HepG2 (cell line): ENCODE results near the gene COPB2. TPM values are rescaled to one million over a fixed set of nuclear protein-coding genes. Genes with fewer than 3 reads are reported as not detected.

Source experiments
- ATAC-seq: fragments of 200-7000 bp; cut with Tn5 transposase; 3 replicates; pipeline ENCODE4 v1.9.1; 2020; ENCODE audit warnings: mild to moderate bottlenecking, moderate library complexity
- BruUV-seq: library from RNA; stranded (reverse); fragments of 400-500 nt; replicated peaks from 2 replicates; lab custom pipeline; 2021; lab: Mats Ljungman, UMichigan
- CTCF ChIA-PET: fragments of 300-600 bp; formaldehyde crosslinking; extraction: SDS; loops from one replicate; lab custom pipeline; 2021; ENCODE audit warnings: low total read pairs, inconsistent platforms, low intra/inter-chr PET ratio; lab: Yijun Ruan, JAX
- POLR2A ChIA-PET: fragments of 350-600 bp; sonication (Branson Sonifier 250); formaldehyde crosslinking; loops from one replicate; lab custom pipeline; 2020; ENCODE audit warnings: antibody characterized with exemption, inconsistent platforms; lab: Yijun Ruan, JAX
- DNase-seq: peaks from one replicate; pipeline ENCODE4 v3.0.0-alpha.2; 2015; ENCODE audit warnings: low spot score
- FAIRE-seq: peaks from 3 replicates; lab custom pipeline; 2011; peaks lifted over from hg19 to GRCh38; lab: Jason Lieb, UNC
- H2AFZ ChIP-seq: one replicate; pipeline ENCODE4 v1.6.1; 2011; ENCODE audit warnings: low read length, inconsistent platforms
- H3K27ac ChIP-seq: fragments of 300-600 bp; 3 replicates; pipeline ENCODE4 v1.8.0; 2011; ENCODE audit warnings: mixed run types, mild to moderate bottlenecking, mixed read lengths, low read length, inconsistent platforms; ENCODE audit not compliant: insufficient read depth; ENCODE audit errors: extremely low read length
- H3K27me3 ChIP-seq, 2 experiments: fragments of 200-600 bp in 1 of 2; 2 replicates in 1 of 2; 3 replicates in 1 of 2; pipeline versions ENCODE4 v1.6.0 to v1.8.0; 2011; ENCODE audit warnings: low read length in 2 of 2, mild to moderate bottlenecking in 2 of 2, moderate library complexity in 2 of 2, inconsistent platforms in 1 of 2; ENCODE audit not compliant: insufficient read depth in 2 of 2, control insufficient read depth in 1 of 2
- H3K36me3 ChIP-seq, 2 experiments: fragments of 200-600 bp in 1 of 2; replicated peaks in 1 of 2; 2 replicates in 1 of 2; 3 replicates in 1 of 2; pipeline versions ENCODE4 v1.5.1 to v1.8.0; 2011; ENCODE audit warnings: low read length in 2 of 2, inconsistent platforms in 1 of 2; ENCODE audit not compliant: insufficient read depth in 2 of 2, control insufficient read depth in 1 of 2
- H3K4me1 ChIP-seq: 2 replicates; pipeline ENCODE4 v1.5.1; 2012; ENCODE audit warnings: low read length, inconsistent platforms; ENCODE audit not compliant: insufficient read depth
- H3K4me2 ChIP-seq: 2 replicates; pipeline ENCODE4 v1.6.0; 2011; ENCODE audit warnings: low read depth, low read length, inconsistent platforms
- H3K4me3 ChIP-seq, 3 experiments: fragments of 200-600 bp in 1 of 3; sonication (generic), shearing (Covaris generic) in 1 of 3; replicated peaks in 1 of 3; 2 replicates each; pipeline ENCODE4 v1.5.1; 2011 to 2016; ENCODE audit warnings: low read length in 3 of 3, inconsistent platforms in 2 of 3, low read depth in 2 of 3, mild to moderate bottlenecking in 2 of 3, control low read depth in 1 of 3, mixed read lengths in 1 of 3; ENCODE audit not compliant: insufficient read depth in 1 of 3
- H3K79me2 ChIP-seq: one replicate; pipeline ENCODE4 v1.6.1; 2011; ENCODE audit warnings: low read length, inconsistent platforms; ENCODE audit not compliant: insufficient read depth
- H3K9ac ChIP-seq: 2 replicates; pipeline ENCODE4 v1.6.0; 2011; ENCODE audit warnings: mild to moderate bottlenecking, low read depth, low read length, inconsistent platforms; ENCODE audit not compliant: insufficient read depth
- H3K9me3 ChIP-seq: 2 replicates; pipeline ENCODE4 v1.5.1; 2012; ENCODE audit warnings: mild to moderate bottlenecking, low read length
- H4K20me1 ChIP-seq: 2 replicates; pipeline ENCODE4 v1.6.0; 2011; ENCODE audit warnings: inconsistent platforms, mild to moderate bottlenecking, low read length, moderate library complexity; ENCODE audit not compliant: insufficient read depth
- ATF7-NPFF ChIP-seq: sonication (generic); formaldehyde crosslinking; IDR thresholded peaks from 2 replicates; pipeline ENCODE4 v1.8.1; 2023; ENCODE audit warnings: mild to moderate bottlenecking, low read depth, missing genetic modification reagents, moderate library complexity
- ATRX ChIP-seq: sonication (generic); formaldehyde crosslinking; IDR thresholded peaks from 2 replicates; pipeline ENCODE4 v1.4.0; 2020; ENCODE audit warnings: missing genetic modification reagents, borderline replicate concordance
- DPF2 ChIP-seq: sonication (generic); formaldehyde crosslinking; IDR thresholded peaks from 2 replicates; pipeline ENCODE4 v1.4.0; 2020; ENCODE audit warnings: mild to moderate bottlenecking, low read depth, missing genetic modification reagents, borderline replicate concordance
- FOSL2 ChIP-seq: sonication (generic); formaldehyde crosslinking; IDR thresholded peaks from 2 replicates; pipeline ENCODE4 v1.4.0; 2020; ENCODE audit warnings: missing genetic modification reagents
- HIVEP1 ChIP-seq: sonication (generic); formaldehyde crosslinking; IDR thresholded peaks from 2 replicates; pipeline ENCODE4 v1.4.0; 2020; ENCODE audit warnings: mild to moderate bottlenecking, missing genetic modification reagents
- MEIS2 ChIP-seq: sonication (generic); formaldehyde crosslinking; IDR thresholded peaks from 2 replicates; pipeline ENCODE4 v1.9.0; 2021; ENCODE audit warnings: mild to moderate bottlenecking, missing genetic modification reagents
- RERE ChIP-seq: IDR thresholded peaks from 2 replicates; pipeline ENCODE4 v1.6.1; 2016; ENCODE audit warnings: low read depth, missing genetic modification reagents, missing compliant biosample characterization
- SMAD3 ChIP-seq: sonication (generic); formaldehyde crosslinking; IDR thresholded peaks from 2 replicates; pipeline ENCODE4 v1.4.0; 2020; ENCODE audit warnings: missing genetic modification reagents
- TRIM24 ChIP-seq: sonication (generic); formaldehyde crosslinking; IDR thresholded peaks from 2 replicates; pipeline ENCODE4 v1.8.0; 2022; ENCODE audit warnings: mild to moderate bottlenecking, missing genetic modification reagents
- ZFP82 ChIP-seq: sonication (generic); formaldehyde crosslinking; IDR thresholded peaks from 2 replicates; pipeline ENCODE4 v1.5.1; 2020; ENCODE audit warnings: mild to moderate bottlenecking, missing genetic modification reagents, borderline replicate concordance
- ZMYM2 ChIP-seq: sonication (generic); formaldehyde crosslinking; IDR thresholded peaks from 2 replicates; pipeline ENCODE4 v1.8.0; 2022; ENCODE audit warnings: mild to moderate bottlenecking, missing genetic modification reagents
- ZNF644 ChIP-seq: IDR thresholded peaks from 2 replicates; pipeline ENCODE4 v1.6.1; 2016; ENCODE audit warnings: low read depth
- WGBS: methylation state at CpG from one replicate; pipeline ENCODE4 v1.1.6; 2017; ENCODE audit warnings: low lambda C conversion rate; 5-methylcytosine and 5-hydroxymethylcytosine counted together
- in situ Hi-C: cut with HindIII; loops from 2 replicates; pipeline ENCODE4 v1.10.0; 2017; ENCODE audit warnings: low pct_unique_long_range_greater_than_20kb; ENCODE audit not compliant: extremely low pct_ligation_motif_present
- intact Hi-C: fragments of 100-400 bp; cut with micrococcal nuclease; formaldehyde crosslinking; loops from one replicate; pipeline ENCODE4 v1.10.0; 2022; ENCODE audit not compliant: unreplicated experiment
- polyA plus RNA-seq, 8 experiments: library from polyadenylated mRNA; depleted of rRNA in 3 of 8; stranded (reverse) in 7 of 8; unstranded in 1 of 8; fragments of >200 nt; fragmentation: Illumina TruSeq in 4 of 8; extraction: Trizol in 4 of 8; gene quantifications; 2 replicates each; pipeline versions ENCODE4 v1.2.1 to v1.2.3, GENCODE V29; 2011 to 2016; ENCODE audit warnings: low read depth in 4 of 8, missing spikeins in 1 of 8, mixed read lengths in 1 of 8; ENCODE audit not compliant: insufficient read depth in 1 of 8
- total RNA-seq, 5 experiments: library from RNA; depleted of rRNA; stranded (reverse); fragments of >200 nt; fragmentation: Illumina TruSeq; extraction: Trizol; gene quantifications; 2 replicates each; pipeline ENCODE4 v1.2.3, GENCODE V29; 2016; ENCODE audit warnings: low read depth in 1 of 5

COPB2 gene
- total and polyA plus RNA-seq, 2 of the 13 experiments (the other 11 are each of a cell fraction or from before 2014, with no cell fraction given): 83.3 to 217 TPM

GRCh38 chr3:139317660-139318430, 71.6 kb downstream of the COPB2 start:
- 0% methylated on average over 1 of the region's 8 CpGs for WGBS
- DNase-seq (no peak), ATAC-seq (no peak), FAIRE-seq (no peak)
- Histone ChIP-seq H3K9ac (no peak overlapping the region), H3K27ac (no peak overlapping the region), H3K79me2 (no peaks in the 10 kb centered on the region), H2AFZ (no peak overlapping the region), H4K20me1 (no peaks in the 10 kb centered on the region), H3K4me3 (no peak overlapping the region), H3K4me1 (no peaks in the 10 kb centered on the region), H3K36me3 (no peaks in the 10 kb centered on the region), H3K9me3 (no peaks in the 10 kb centered on the region), H3K27me3 (no peaks in the 10 kb centered on the region; a peak in 1 of 5 replicates), H3K4me2 (no peak overlapping the region)
- BruUV-seq: no TSS peak
- in situ Hi-C loops: no loop called here
- intact Hi-C loops: no loop called here
- TF ChIP-seq FOSL2 (CRISPR knock-in tag) (peak; percentile 30; the same call in 1 of the 2 replicates), MEIS2 (CRISPR knock-in tag) (no peak)
- CTCF ChIA-PET: no interaction called here
- POLR2A ChIA-PET: no interaction called here

GRCh38 chr3:139317215-139317614, 72.2 kb downstream of the COPB2 start:
- ATAC-seq (no peak), DNase-seq (no peak), FAIRE-seq (no peak)
- Histone ChIP-seq H4K20me1 (no peaks in the 10 kb centered on the region), H2AFZ (no peak overlapping the region), H3K9me3 (no peaks in the 10 kb centered on the region), H3K79me2 (no peaks in the 10 kb centered on the region), H3K4me2 (no peak overlapping the region), H3K27ac (no peak overlapping the region), H3K4me1 (no peaks in the 10 kb centered on the region), H3K4me3 (no peak overlapping the region), H3K9ac (no peak overlapping the region), H3K27me3 (no peaks in the 10 kb centered on the region; a peak in 1 of 5 replicates), H3K36me3 (no peaks in the 10 kb centered on the region)
- in situ Hi-C loops (no loop called here), intact Hi-C loops (no loop called here)
- 8% methylated on average over 5 of the region's 6 CpGs for WGBS
- POLR2A ChIA-PET: no interaction called here
- BruUV-seq: no TSS peak
- CTCF ChIA-PET: no interaction called here
- no peak for TF ChIP-seq RERE
- TF ChIP-seq ZMYM2 (CRISPR knock-in tag): no peak
- no peak for TF ChIP-seq DPF2 (CRISPR knock-in tag)
- TF ChIP-seq HIVEP1: no peak
- no peak for TF ChIP-seq ZNF644 (CRISPR knock-in tag)
- no peak for TF ChIP-seq ATF7-NPFF (CRISPR knock-in tag)
- TF ChIP-seq SMAD3 (CRISPR knock-in tag): no peak
- TF ChIP-seq TRIM24 (CRISPR knock-in tag): no peak
- TF ChIP-seq ATRX (CRISPR knock-in tag): no peak
- no peak for TF ChIP-seq ZFP82 (CRISPR knock-in tag)
